Mammary epithelial cell (primary cell): ENCODE measurements around the gene COBLL1.

Experiments used
- EZH2 ChIP-seq: IDR thresholded peaks from 2 replicates; pipeline ENCODE4 v1.6.1; 2012; ENCODE audit warnings: low read length, inconsistent platforms, borderline replicate concordance
- TF ChIP-seq, protein P1 (sequence below), 2 donors: IDR thresholded peaks in 1 of 2; conservative IDR thresholded peaks in 1 of 2; 2 replicates each; pipeline ENCODE4 v1.5.1; 2011 to 2012; ENCODE audit warnings: inconsistent platforms in 2 of 2, low read length in 2 of 2, mild to moderate bottlenecking in 2 of 2, control low read depth in 1 of 2, low read depth in 1 of 2; ENCODE audit not compliant: insufficient read depth in 1 of 2; ENCODE audit errors: extremely low read depth in 1 of 2

- TF ChIP-seq, protein P1, sequence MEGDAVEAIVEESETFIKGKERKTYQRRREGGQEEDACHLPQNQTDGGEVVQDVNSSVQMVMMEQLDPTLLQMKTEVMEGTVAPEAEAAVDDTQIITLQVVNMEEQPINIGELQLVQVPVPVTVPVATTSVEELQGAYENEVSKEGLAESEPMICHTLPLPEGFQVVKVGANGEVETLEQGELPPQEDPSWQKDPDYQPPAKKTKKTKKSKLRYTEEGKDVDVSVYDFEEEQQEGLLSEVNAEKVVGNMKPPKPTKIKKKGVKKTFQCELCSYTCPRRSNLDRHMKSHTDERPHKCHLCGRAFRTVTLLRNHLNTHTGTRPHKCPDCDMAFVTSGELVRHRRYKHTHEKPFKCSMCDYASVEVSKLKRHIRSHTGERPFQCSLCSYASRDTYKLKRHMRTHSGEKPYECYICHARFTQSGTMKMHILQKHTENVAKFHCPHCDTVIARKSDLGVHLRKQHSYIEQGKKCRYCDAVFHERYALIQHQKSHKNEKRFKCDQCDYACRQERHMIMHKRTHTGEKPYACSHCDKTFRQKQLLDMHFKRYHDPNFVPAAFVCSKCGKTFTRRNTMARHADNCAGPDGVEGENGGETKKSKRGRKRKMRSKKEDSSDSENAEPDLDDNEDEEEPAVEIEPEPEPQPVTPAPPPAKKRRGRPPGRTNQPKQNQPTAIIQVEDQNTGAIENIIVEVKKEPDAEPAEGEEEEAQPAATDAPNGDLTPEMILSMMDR (conservative IDR thresholded peaks at IDR 0.05 in 1 of 2, IDR thresholded peaks at IDR 0.05 in 1 of 2; ENCODE audit: extremely low read depth in 1 of 2, insufficient read depth in 1 of 2, low read depth in 1 of 2, low read length in 2 of 2): no peak
- no peak for TF ChIP-seq EZH2
These were observed 47.6 kb downstream of the COBLL1 start for GRCh38 chr2:164794016-164794415.
